ENCODE data around the gene SULT1A1. TPM values are rescaled to one million over a fixed set of nuclear protein-coding genes. Genes with fewer than 3 reads are reported as not detected.
"Not testable (repeated sequence)": the region's sequence is repeated elsewhere in the genome, so short reads cannot be mapped to it uniquely, and the experiment has no call there.

SULT1A1 gene
- total and polyA plus RNA-seq, 3 donors from 2014 or later, result 34.9 to 50.9 (median 42.6) TPM

GRCh38 chr16:28606291-28607115 lies 3.3 kb downstream of the SULT1A1 start:
- no peaks in the 10 kb centered on the region for H3K9me3 ChIP-seq
- H3K36me3 ChIP-seq (ENCODE audit: low read depth, missing control alignments), result no peaks in the 10 kb centered on the region
- TF ChIP-seq CTCF (IDR thresholded peaks at IDR 0.05), result no peak
- TF ChIP-seq POLR2A (IDR thresholded peaks at IDR 0.05), result no peak
- intact Hi-C loops (cut with DNase I; ENCODE audit: low total_unique reads), result no loop called here
- no peak overlapping the region for H3K27ac ChIP-seq
- WGBS, 2 donors, result 85 to 95% methylated on average over 5 to 16 of the region's 16 CpGs
- peaks cover 17% of the 10 kb centered on the region for H3K4me1 ChIP-seq
- DNase-seq, result no peak
- no peaks in the 10 kb centered on the region for H3K27me3 ChIP-seq
- H3K4me3 ChIP-seq, result no peak overlapping the region

- Histone ChIP-seq H3K36me3 (ENCODE audit: low read depth, missing control alignments) (no peaks in the 10 kb centered on the region), H3K9me3 (no peaks in the 10 kb centered on the region), H3K27me3 (no peaks in the 10 kb centered on the region), H3K4me3 (no peak overlapping the region), H3K27ac (no peak overlapping the region), H3K4me1 (peaks cover 2% of the 10 kb centered on the region)
- intact Hi-C loops (cut with DNase I; ENCODE audit: low total_unique reads), result no loop called here
- no peak for DNase-seq
- TF ChIP-seq CTCF (IDR thresholded peaks at IDR 0.05) (no peak), POLR2A (IDR thresholded peaks at IDR 0.05) (no peak)
- WGBS, 2 donors, result 50 to 79% methylated on average over 2 to 8 of the region's 8 CpGs
Observed at GRCh38 chr16:28604186-28604565, 5.7 kb downstream of the SULT1A1 start.

- TF ChIP-seq POLR2A (IDR thresholded peaks at IDR 0.05) (no peak), CTCF (IDR thresholded peaks at IDR 0.05) (no peak)
- intact Hi-C loops (cut with DNase I; ENCODE audit: low total_unique reads), result no loop called here
Observed at GRCh38 chr16:28603381-28604185, 6.3 kb downstream of the SULT1A1 start.

GRCh38 chr16:28602529-28602928 lies 7.3 kb downstream of the SULT1A1 start:
- Histone ChIP-seq H3K4me1 (no peaks in the 10 kb centered on the region), H3K9me3 (no peaks in the 10 kb centered on the region), H3K36me3 (ENCODE audit: low read depth, missing control alignments) (no peaks in the 10 kb centered on the region), H3K27ac (no peak overlapping the region), H3K27me3 (no peaks in the 10 kb centered on the region), H3K4me3 (no peak overlapping the region)
- no peak for TF ChIP-seq POLR2A (IDR thresholded peaks at IDR 0.05)
- 72 to 87% methylated on average over 3 to 6 of the region's 6 CpGs for WGBS, 2 donors
- intact Hi-C loops (cut with DNase I; ENCODE audit: low total_unique reads), result no loop called here
- no peak for DNase-seq

More at GRCh38 chr16:28603381-28604185, 6.3 kb downstream of the SULT1A1 start:
- Histone ChIP-seq H3K27ac (no peak overlapping the region), H3K4me1 (no peaks in the 10 kb centered on the region), H3K9me3 (no peaks in the 10 kb centered on the region), H3K4me3 (no peak overlapping the region), H3K36me3 (ENCODE audit: low read depth, missing control alignments) (no peaks in the 10 kb centered on the region), H3K27me3 (no peaks in the 10 kb centered on the region)
- WGBS, 2 donors, result 79 to 82% methylated on average over 4 to 11 of the region's 11 CpGs
- DNase-seq, result no peak

GRCh38 chr16:28602062-28602461 lies 7.8 kb downstream of the SULT1A1 start:
- H3K4me3 ChIP-seq; H3K36me3 ChIP-seq (ENCODE audit: low read depth, missing control alignments); H3K27ac ChIP-seq; H3K4me1 ChIP-seq; intact Hi-C loops (cut with DNase I; ENCODE audit: low total_unique reads); DNase-seq; H3K9me3 ChIP-seq; H3K27me3 ChIP-seq: not testable (repeated sequence)
- WGBS, 2 donors, result 88% methylated on average over 5 of the region's 10 CpGs; no CpG with 5 or more reads in 1 of the 2 donors

GRCh38 chr16:28601589-28601988 lies 8.3 kb downstream of the SULT1A1 start:
- H3K36me3 ChIP-seq (ENCODE audit: low read depth, missing control alignments); intact Hi-C loops (cut with DNase I; ENCODE audit: low total_unique reads); H3K27ac ChIP-seq; DNase-seq; H3K4me3 ChIP-seq; H3K27me3 ChIP-seq; H3K4me1 ChIP-seq; H3K9me3 ChIP-seq: not testable (repeated sequence)
- 81 to 89% methylated on average over 13 of the region's 13 CpGs for WGBS, 2 donors

- H3K27me3 ChIP-seq; H3K9me3 ChIP-seq; H3K4me1 ChIP-seq; H3K36me3 ChIP-seq (ENCODE audit: low read depth, missing control alignments); H3K27ac ChIP-seq; intact Hi-C loops (cut with DNase I; ENCODE audit: low total_unique reads); H3K4me3 ChIP-seq; DNase-seq: not testable (repeated sequence)
- WGBS, 2 donors, result 37 to 54% methylated on average over 8 to 11 of the region's 20 CpGs
Observed at GRCh38 chr16:28600965-28601364, 8.9 kb downstream of the SULT1A1 start.

GRCh38 chr16:28599377-28600285 lies 10.2 kb downstream of the SULT1A1 start:
- H3K27me3 ChIP-seq; H3K36me3 ChIP-seq (ENCODE audit: low read depth, missing control alignments); H3K9me3 ChIP-seq; H3K4me3 ChIP-seq; H3K4me1 ChIP-seq; DNase-seq; intact Hi-C loops (cut with DNase I; ENCODE audit: low total_unique reads); H3K27ac ChIP-seq: not testable (repeated sequence)
- no CpG with 5 or more reads among the region's 17 CpGs for WGBS, 2 donors
